CD14-positive monocyte (primary cell): ENCODE results near the gene PPFIBP1. TPM values are rescaled to one million over a fixed set of nuclear protein-coding genes. Genes with fewer than 3 reads are reported as not detected.

Experiments
- DNase-seq, 3 donors: peaks; one replicate each; pipeline ENCODE4 v3.0.0-alpha.2; 2011 to 2022
- H2AFZ ChIP-seq: 2 replicates; pipeline ENCODE4 v1.6.0; 2012; ENCODE audit warnings: mild to moderate bottlenecking, low read depth, low read length, inconsistent platforms; ENCODE audit not compliant: insufficient read depth, poor library complexity, severe bottlenecking
- H3K27ac ChIP-seq, 2 donors: 1 replicate in 1 of 2; 2 replicates in 1 of 2; pipeline ENCODE4 v1.5.1; 2012 to 2013; ENCODE audit warnings: low read length in 2 of 2, control low read depth in 1 of 2, inconsistent platforms in 1 of 2, low read depth in 1 of 2, mild to moderate bottlenecking in 1 of 2
- H3K27me3 ChIP-seq, 2 donors: one replicate each; pipeline versions ENCODE4 v1.6.0 to v1.6.1; 2011 to 2013; ENCODE audit warnings: low read length in 2 of 2; ENCODE audit not compliant: control insufficient read depth in 2 of 2, insufficient read depth in 2 of 2
- H3K36me3 ChIP-seq, 2 donors: replicated peaks in 1 of 2; 1 replicate in 1 of 2; 2 replicates in 1 of 2; pipeline versions ENCODE4 v1.5.1 to v1.6.1; 2012 to 2013; ENCODE audit warnings: low read length in 2 of 2, control low read depth in 1 of 2, inconsistent platforms in 1 of 2, mild to moderate bottlenecking in 1 of 2; ENCODE audit not compliant: insufficient read depth in 2 of 2, control insufficient read depth in 1 of 2
- H3K4me1 ChIP-seq, 2 donors: 1 replicate in 1 of 2; 2 replicates in 1 of 2; pipeline versions ENCODE4 v1.5.1 to v1.6.1; 2012 to 2013; ENCODE audit warnings: low read length in 2 of 2, control low read depth in 1 of 2, inconsistent platforms in 1 of 2, mild to moderate bottlenecking in 1 of 2, moderate library complexity in 1 of 2; ENCODE audit not compliant: insufficient read depth in 2 of 2, control insufficient read depth in 1 of 2
- H3K4me2 ChIP-seq: replicated peaks from 2 replicates; pipeline ENCODE3; 2012; ENCODE audit warnings: low read length, moderate library complexity, mild to moderate bottlenecking; ENCODE audit not compliant: poor library complexity, severe bottlenecking; ENCODE audit errors: extremely low read depth
- H3K4me3 ChIP-seq, 3 experiments: fragments of 200-600 bp in 1 of 3; sonication (generic) in 1 of 3; replicated peaks in 1 of 3; 1 replicate in 2 of 3; 2 replicates in 1 of 3; pipeline ENCODE4 v1.5.1; 2011 to 2013; ENCODE audit warnings: low read length in 3 of 3, mild to moderate bottlenecking in 3 of 3, control low read depth in 2 of 3, low read depth in 2 of 3, inconsistent platforms in 1 of 3, moderate library complexity in 1 of 3
- H3K79me2 ChIP-seq: 2 replicates; pipeline ENCODE4 v1.6.0; 2012; ENCODE audit warnings: mild to moderate bottlenecking, control low read depth, inconsistent platforms, low read length, moderate library complexity; ENCODE audit not compliant: insufficient read depth
- H3K9ac ChIP-seq: 2 replicates; pipeline ENCODE4 v1.6.0; 2017; ENCODE audit warnings: low read length, mild to moderate bottlenecking; ENCODE audit not compliant: insufficient read depth, poor library complexity, severe bottlenecking
- H3K9me3 ChIP-seq, 2 donors: replicated peaks in 1 of 2; 1 replicate in 1 of 2; 2 replicates in 1 of 2; pipeline versions ENCODE4 v1.5.1 to v1.6.1; 2012 to 2013; ENCODE audit warnings: low read length in 2 of 2, control low read depth in 1 of 2; ENCODE audit not compliant: control insufficient read depth in 1 of 2, insufficient read depth in 1 of 2
- H4K20me1 ChIP-seq: 2 replicates; pipeline ENCODE4 v1.6.0; 2012; ENCODE audit warnings: mild to moderate bottlenecking, low read length, control low read depth, moderate library complexity; ENCODE audit not compliant: insufficient read depth
- H3K27ac Mint-ChIP-seq, 7 donors: one replicate each; pipeline ENCODE4 v1.8.0; 2020; ENCODE audit warnings: mild to moderate bottlenecking in 7 of 7, mixed read lengths in 7 of 7, moderate library complexity in 6 of 7, inconsistent platforms in 2 of 7
- H3K27me3 Mint-ChIP-seq, 3 donors: one replicate each; pipeline ENCODE4 v1.8.0; 2021 to 2022; ENCODE audit warnings: low read depth in 3 of 3, mild to moderate bottlenecking in 3 of 3, mixed read lengths in 3 of 3, moderate library complexity in 3 of 3, inconsistent platforms in 1 of 3
- H3K36me3 Mint-ChIP-seq, 2 donors: one replicate each; pipeline ENCODE4 v1.8.0; 2020; ENCODE audit warnings: mixed read lengths in 2 of 2, inconsistent platforms in 1 of 2, mild to moderate bottlenecking in 1 of 2
- H3K4me1 Mint-ChIP-seq: one replicate; pipeline ENCODE4 v1.8.0; 2020; ENCODE audit warnings: mild to moderate bottlenecking, mixed read lengths
- H3K4me3 Mint-ChIP-seq, 2 donors: one replicate each; pipeline ENCODE4 v1.8.0; 2020; ENCODE audit warnings: mild to moderate bottlenecking in 2 of 2, mixed read lengths in 2 of 2, moderate library complexity in 1 of 2
- H3K9me3 Mint-ChIP-seq, 7 donors: one replicate each; pipeline ENCODE4 v1.8.0; 2020 to 2022; ENCODE audit warnings: mixed read lengths in 7 of 7, mild to moderate bottlenecking in 6 of 7, moderate library complexity in 6 of 7, inconsistent platforms in 2 of 7
- CTCF ChIP-seq: fragments of 200-600 bp; IDR thresholded peaks from one replicate; pipeline ENCODE4 v1.8.0; 2022; ENCODE audit warnings: antibody characterized with exemption, mild to moderate bottlenecking
- WGBS: methylation state at CpG from one replicate; pipeline ENCODE4 v1.1.5; 2013; ENCODE audit warnings: missing lambda C conversion rate; ENCODE audit not compliant: insufficient coverage; 5-methylcytosine and 5-hydroxymethylcytosine counted together
- intact Hi-C, 2 donors: fragments of 100-400 bp; cut with micrococcal nuclease; formaldehyde crosslinking; loops; one replicate each; pipeline versions ENCODE4 v1.15.0 to v1.15.1; 2023
- polyA plus RNA-seq, 3 donors: library from polyadenylated mRNA; depleted of rRNA in 1 of 3; unstranded in 2 of 3; stranded (reverse) in 1 of 3; fragments of 300-500 nt in 2 of 3; fragments of >200 nt in 1 of 3; fragmentation: Illumina TruSeq in 2 of 3; gene quantifications; 1 replicate in 2 of 3; 2 replicates in 1 of 3; pipeline ENCODE4 v1.2.3, GENCODE V29; 2012 to 2021

Gene PPFIBP1
- polyA plus RNA-seq, 3 donors: 0.25 to 0.79 (median 0.53) TPM

GRCh38 chr12:27614386-27614785, 90.4 kb downstream of the PPFIBP1 start:
- Histone ChIP-seq H3K9me3 (no peaks in the 10 kb centered on the region), H3K4me3 (no peak overlapping the region), H3K27ac (no peak overlapping the region), H3K27me3 (no peaks in the 10 kb centered on the region), H3K4me1 (peaks cover 2 to 4% of the 10 kb centered on the region in 2 donors), H4K20me1 (no peaks in the 10 kb centered on the region), H3K4me2 (no peak overlapping the region), H2AFZ (no peak overlapping the region), H3K36me3 (no peaks in the 10 kb centered on the region), H3K9ac (no peak overlapping the region), H3K79me2 (no peaks in the 10 kb centered on the region)
- intact Hi-C loops: no loop called here
- no CpG with 5 or more reads among the region's 3 CpGs for WGBS
- TF ChIP-seq CTCF: no peak
- no peak overlapping the region for H3K4me3 Mint-ChIP-seq
- DNase-seq: no peak
- H3K4me1 Mint-ChIP-seq: peaks cover 6% of the 10 kb centered on the region
- H3K9me3 Mint-ChIP-seq: peaks cover 0 to 2% (median 0%) of the 10 kb centered on the region in 7 donors
- H3K36me3 Mint-ChIP-seq: no peaks in the 10 kb centered on the region
- no peaks in the 10 kb centered on the region for H3K27me3 Mint-ChIP-seq
- no peak overlapping the region for H3K27ac Mint-ChIP-seq

DNA sequence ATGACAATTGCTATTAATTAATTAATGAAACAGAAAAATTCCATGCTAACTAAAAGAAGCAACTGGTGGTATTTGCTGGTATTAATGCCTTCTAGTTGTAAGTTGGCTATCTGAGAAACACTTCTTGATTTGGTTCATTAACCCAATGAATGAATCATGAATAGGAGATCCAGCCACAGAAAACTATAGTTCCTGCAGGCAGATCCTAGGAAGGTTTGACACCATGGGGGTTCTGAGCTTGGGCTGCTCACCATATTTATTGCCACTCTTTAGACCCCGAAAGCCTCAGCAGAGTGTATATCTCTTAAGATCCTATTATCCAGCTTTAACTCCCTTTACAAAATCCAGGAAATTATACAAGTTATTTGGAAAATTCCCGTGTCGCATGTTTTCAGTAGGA, 90.9 kb downstream of the PPFIBP1 start:
- DNase-seq: no peak
- no peak overlapping the region for H3K27ac Mint-ChIP-seq
- Histone ChIP-seq H4K20me1 (no peaks in the 10 kb centered on the region), H2AFZ (no peak overlapping the region), H3K4me1 (peaks cover 3 to 6% of the 10 kb centered on the region in 2 donors), H3K9me3 (no peaks in the 10 kb centered on the region), H3K27ac (no peak overlapping the region), H3K36me3 (no peaks in the 10 kb centered on the region), H3K4me3 (no peak overlapping the region), H3K9ac (no peak overlapping the region), H3K27me3 (no peaks in the 10 kb centered on the region), H3K4me2 (no peak overlapping the region), H3K79me2 (no peaks in the 10 kb centered on the region)
- no peak for TF ChIP-seq CTCF
- intact Hi-C loops: no loop called here
- H3K4me1 Mint-ChIP-seq: peaks cover 8% of the 10 kb centered on the region
- H3K36me3 Mint-ChIP-seq: no peaks in the 10 kb centered on the region
- H3K9me3 Mint-ChIP-seq: peaks cover 0 to 2% (median 0%) of the 10 kb centered on the region in 7 donors
- no CpG with 5 or more reads among the region's 3 CpGs for WGBS
- no peaks in the 10 kb centered on the region for H3K27me3 Mint-ChIP-seq
- no peak overlapping the region for H3K4me3 Mint-ChIP-seq
